SU-DHL-6 (cell line): ENCODE data around the gene ZFAND3.

ENCODE experiments used
- EZH2phosphoT487 ChIP-seq: fragments of 200-600 bp; sonication (generic), shearing (Covaris generic); conservative IDR thresholded peaks from 2 replicates; pipeline ENCODE4 v1.6.1; 2018; ENCODE audit warnings: mild to moderate bottlenecking, antibody characterized with exemption, low read length, moderate library complexity, mixed read lengths
- TF ChIP-seq, protein P1 (sequence below): fragments of 200-600 bp; sonication (generic); IDR thresholded peaks from one replicate; pipeline ENCODE4 v1.5.1; 2017; ENCODE audit warnings: antibody characterized with exemption, mild to moderate bottlenecking, low read length, moderate library complexity; ENCODE audit not compliant: insufficient read depth, poor library complexity, severe bottlenecking

DNA sequence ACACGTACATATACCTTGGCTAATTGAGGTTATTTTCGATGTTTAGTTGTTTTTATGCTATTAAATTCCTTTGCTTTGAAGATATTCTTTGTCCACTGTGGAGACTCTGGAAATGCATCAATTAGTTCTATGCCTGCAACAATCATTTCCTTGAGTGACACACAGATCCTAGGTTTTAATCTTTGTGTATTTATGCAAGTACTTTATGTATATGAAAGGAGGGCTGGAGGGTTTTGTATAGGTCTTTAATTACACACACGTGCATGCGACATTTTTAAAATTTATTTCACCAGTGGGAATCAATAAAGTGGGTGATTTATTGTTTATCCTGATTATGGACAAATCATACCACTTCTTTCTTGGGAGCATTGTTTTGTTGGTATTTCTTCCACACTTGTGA, 57.3 kb downstream of the ZFAND3 start:
- TF ChIP-seq, protein P1, sequence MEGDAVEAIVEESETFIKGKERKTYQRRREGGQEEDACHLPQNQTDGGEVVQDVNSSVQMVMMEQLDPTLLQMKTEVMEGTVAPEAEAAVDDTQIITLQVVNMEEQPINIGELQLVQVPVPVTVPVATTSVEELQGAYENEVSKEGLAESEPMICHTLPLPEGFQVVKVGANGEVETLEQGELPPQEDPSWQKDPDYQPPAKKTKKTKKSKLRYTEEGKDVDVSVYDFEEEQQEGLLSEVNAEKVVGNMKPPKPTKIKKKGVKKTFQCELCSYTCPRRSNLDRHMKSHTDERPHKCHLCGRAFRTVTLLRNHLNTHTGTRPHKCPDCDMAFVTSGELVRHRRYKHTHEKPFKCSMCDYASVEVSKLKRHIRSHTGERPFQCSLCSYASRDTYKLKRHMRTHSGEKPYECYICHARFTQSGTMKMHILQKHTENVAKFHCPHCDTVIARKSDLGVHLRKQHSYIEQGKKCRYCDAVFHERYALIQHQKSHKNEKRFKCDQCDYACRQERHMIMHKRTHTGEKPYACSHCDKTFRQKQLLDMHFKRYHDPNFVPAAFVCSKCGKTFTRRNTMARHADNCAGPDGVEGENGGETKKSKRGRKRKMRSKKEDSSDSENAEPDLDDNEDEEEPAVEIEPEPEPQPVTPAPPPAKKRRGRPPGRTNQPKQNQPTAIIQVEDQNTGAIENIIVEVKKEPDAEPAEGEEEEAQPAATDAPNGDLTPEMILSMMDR: no peak
- TF ChIP-seq EZH2phosphoT487: no peak
